HG03571 (cell line): Measurements from ENCODE around the gene TANC1.

Source experiments
- ATAC-seq: cut with Tn5 transposase; IDR thresholded peaks from one replicate; pipeline ENCODE4 v1.9.1; 2021; ENCODE audit not compliant: unreplicated experiment

Gene TANC1

GRCh38 chr2:158960193-158960592 lies 8.2 kb upstream of the TANC1 start:
- ATAC-seq, result no peak

- ATAC-seq, result no peak
Observed at GRCh38 chr2:158962074-158962473, 6.4 kb upstream of the TANC1 start.

- no peak for ATAC-seq
Observed at GRCh38 chr2:158963071-158963470, 5.4 kb upstream of the TANC1 start.

- no peak for ATAC-seq
Observed at GRCh38 chr2:158965107-158965506, 3.3 kb upstream of the TANC1 start.

GRCh38 chr2:158965641-158966040 lies 2.8 kb upstream of the TANC1 start:
- ATAC-seq, result no peak

- no peak for ATAC-seq
Observed at GRCh38 chr2:158966312-158966711, 2.1 kb upstream of the TANC1 start.

GRCh38 chr2:158967114-158967730 lies 1.2 kb upstream of the TANC1 start:
- no peak for ATAC-seq

- ATAC-seq, result no peak
Observed at GRCh38 chr2:158967731-158968395, 577 bp upstream of the TANC1 start.

- ATAC-seq, result no peak
Observed at GRCh38 chr2:158969162-158969714, 798 bp downstream of the TANC1 start.

- ATAC-seq, result no peak
Observed at GRCh38 chr2:158969715-158970240, 1.3 kb downstream of the TANC1 start.

GRCh38 chr2:158970241-158970751 lies 1.9 kb downstream of the TANC1 start:
- no peak for ATAC-seq

- no peak for ATAC-seq
Observed at GRCh38 chr2:158973116-158973956, 4.9 kb downstream of the TANC1 start.

- no peak for ATAC-seq
Observed at GRCh38 chr2:158975271-158975921, 7.0 kb downstream of the TANC1 start.

- no peak for ATAC-seq
Observed at GRCh38 chr2:158979772-158980171, 11.3 kb downstream of the TANC1 start.

- no peak for ATAC-seq
Observed at GRCh38 chr2:158984604-158985135, 16.2 kb downstream of the TANC1 start.

GRCh38 chr2:158988501-158988900 lies 20.1 kb downstream of the TANC1 start:
- no peak for ATAC-seq

GRCh38 chr2:158989165-158989564 lies 20.7 kb downstream of the TANC1 start:
- ATAC-seq, result no peak

GRCh38 chr2:158990397-158991214 lies 22.2 kb downstream of the TANC1 start:
- no peak for ATAC-seq

GRCh38 chr2:158993030-158993429 lies 24.6 kb downstream of the TANC1 start:
- no peak for ATAC-seq
